ENCODE data around the gene ACSS1. TPM values are rescaled to one million over a fixed set of nuclear protein-coding genes. Genes with fewer than 3 reads are reported as not detected.

Gene ACSS1
- 0.63 and 2.9 TPM in 2 replicates for total RNA-seq

GRCh38 chr20:25058051-25058846 lies at the start of gene ACSS1:
TSS of gene ACSS1 (minus strand) at chr20:25058139. CDS start at chr20:25058102, 37 bp downstream.

GRCh38 chr20:25081730-25082497 lies 24.0 kb upstream of the ACSS1 start, which contains the start of gene VSX1:
TSS of gene VSX1 (minus strand) at chr20:25082141. CDS start at chr20:25082096, 45 bp downstream.

GRCh38 chr20:24992487-24993205 lies 65.3 kb downstream of the ACSS1 start, which contains the start of gene APMAP:
TSS of gene APMAP (minus strand) at chr20:24992751. CDS start at chr20:24992688, 63 bp downstream.

Other genes with a start within 250 kb of the ACSS1 start
- gene CST7, start 108.9 kb downstream of the ACSS1 start, total RNA-seq, result not detected in 2 replicates
- gene APMAP, start 65.4 kb downstream of the ACSS1 start, total RNA-seq, result 75.8 and 96.0 TPM in 2 replicates
- not detected in 2 replicates for gene VSX1, start 24.0 kb upstream of the ACSS1 start, total RNA-seq
- 54.0 and 57.4 TPM in 2 replicates for gene ENTPD6, start 137.6 kb upstream of the ACSS1 start, total RNA-seq
- 119 and 149 TPM in 2 replicates for gene PYGB, start 189.9 kb upstream of the ACSS1 start, total RNA-seq

All from bronchial smooth muscle cell (primary cell).